GM19193 (cell line): ENCODE measurements around the gene SFRP2.

ENCODE experiments used
- POLR2A ChIP-seq: IDR thresholded peaks from 4 replicates; pipeline ENCODE4 v1.6.1; 2011; ENCODE audit not compliant: insufficient read depth, insufficient read length; ENCODE audit errors: extremely low read depth

The SFRP2 gene

DNA sequence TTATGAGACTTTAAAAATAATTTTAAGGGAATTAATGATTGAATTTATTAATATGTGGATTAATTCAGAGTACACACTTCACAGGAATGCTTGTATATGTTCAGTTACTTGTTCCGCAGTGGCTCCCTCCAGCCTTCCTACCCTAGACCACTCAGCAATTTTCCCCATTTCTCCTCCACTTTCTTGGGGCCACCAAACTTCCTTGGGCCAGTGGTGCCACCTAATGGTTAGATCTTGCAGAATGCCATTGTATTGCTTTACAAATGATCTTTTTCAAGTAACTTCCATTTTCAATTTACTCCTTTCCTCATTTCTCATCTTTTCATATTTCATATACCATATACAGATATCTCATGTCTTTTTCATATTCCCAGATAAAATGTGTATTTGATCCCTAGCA is 25.5 kb downstream of the SFRP2 start:
- no peak for TF ChIP-seq POLR2A

DNA sequence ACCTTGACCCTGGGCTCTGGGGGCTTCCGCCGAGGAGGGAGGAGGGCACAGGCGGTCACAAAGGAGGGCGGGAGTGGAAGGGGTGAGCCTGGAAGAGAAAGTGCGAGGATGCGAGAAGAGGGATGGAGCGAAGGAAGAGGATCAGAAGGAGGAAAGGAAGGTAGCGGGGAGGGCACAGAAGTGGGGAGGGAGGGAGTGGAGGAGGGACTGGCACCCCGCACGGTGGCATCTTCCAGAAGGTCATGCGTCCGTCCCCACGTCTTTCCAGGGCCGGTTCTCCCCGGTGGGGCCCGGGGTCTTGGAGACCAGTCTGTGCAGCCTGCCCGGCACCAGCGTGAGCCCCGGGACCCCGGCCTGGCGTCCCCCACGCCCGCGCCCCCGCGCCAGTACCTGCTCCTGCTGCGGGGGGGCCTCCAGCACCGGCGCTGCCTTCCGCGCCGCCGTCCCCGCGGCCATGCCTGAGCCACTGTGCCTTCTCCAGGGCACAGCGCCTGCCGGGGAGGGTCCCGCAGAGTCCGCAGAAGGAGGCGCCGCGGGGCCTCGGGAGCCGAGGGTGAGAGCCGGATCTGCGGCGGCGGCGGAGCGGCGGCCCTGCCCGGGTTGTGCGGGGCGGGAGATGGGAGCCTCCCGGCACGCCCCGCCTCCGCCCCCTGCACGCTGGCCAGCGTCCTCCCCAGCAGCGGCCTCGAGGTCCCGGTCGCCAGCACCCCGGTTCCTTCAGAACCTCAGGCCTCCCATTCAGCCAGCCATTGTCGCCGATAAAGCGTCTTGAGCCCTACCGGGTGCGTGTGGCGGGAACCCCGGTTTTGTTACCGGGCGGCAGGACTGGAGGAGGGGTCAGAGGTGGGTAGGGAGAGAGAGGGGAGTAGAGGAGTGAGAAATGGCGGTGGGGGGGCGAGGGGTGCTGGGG is 29.2 kb downstream of the SFRP2 start, which contains the start of gene RNF175:
Gene RNF175, minus strand, starts transcription at position 618 of the 910 bp plus-strand sequence. Its CDS starts 162 bp downstream, at position 456.
- TF ChIP-seq POLR2A: no peak

DNA sequence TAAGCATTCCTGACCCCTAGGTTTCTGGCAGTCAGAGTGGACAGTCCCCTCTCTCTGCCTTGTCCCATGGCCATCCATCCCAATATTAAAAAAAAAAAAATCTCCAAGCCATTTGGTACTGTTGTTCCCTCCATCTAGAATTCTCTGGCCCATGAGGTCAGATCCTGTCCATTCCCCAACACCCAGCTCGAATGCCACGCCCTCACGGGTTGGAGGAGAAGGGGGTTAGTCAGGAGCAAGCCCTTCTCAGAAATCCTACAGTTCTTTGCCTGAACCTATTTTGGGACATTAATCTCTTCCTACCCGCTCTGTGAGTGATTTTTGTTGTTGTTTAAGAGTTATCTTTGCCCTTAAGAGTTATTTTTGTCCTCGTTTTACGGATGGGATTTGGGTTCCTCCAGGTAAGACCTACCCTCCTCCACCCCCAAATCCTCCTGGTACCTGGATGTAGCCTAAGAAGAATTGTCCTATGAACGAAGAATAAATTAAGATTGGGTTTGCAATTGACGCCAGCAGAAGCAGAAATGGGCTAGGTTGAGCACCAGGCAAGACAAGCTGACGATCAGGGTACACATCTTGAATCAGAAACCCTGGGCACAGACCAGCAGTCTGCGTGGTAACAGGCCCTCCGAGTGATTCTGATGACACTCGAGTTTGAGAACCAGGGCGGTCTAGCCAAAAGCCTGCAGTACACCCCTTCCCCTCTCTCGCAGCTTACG is 30.0 kb downstream of the SFRP2 start:
- TF ChIP-seq POLR2A: no peak

DNA sequence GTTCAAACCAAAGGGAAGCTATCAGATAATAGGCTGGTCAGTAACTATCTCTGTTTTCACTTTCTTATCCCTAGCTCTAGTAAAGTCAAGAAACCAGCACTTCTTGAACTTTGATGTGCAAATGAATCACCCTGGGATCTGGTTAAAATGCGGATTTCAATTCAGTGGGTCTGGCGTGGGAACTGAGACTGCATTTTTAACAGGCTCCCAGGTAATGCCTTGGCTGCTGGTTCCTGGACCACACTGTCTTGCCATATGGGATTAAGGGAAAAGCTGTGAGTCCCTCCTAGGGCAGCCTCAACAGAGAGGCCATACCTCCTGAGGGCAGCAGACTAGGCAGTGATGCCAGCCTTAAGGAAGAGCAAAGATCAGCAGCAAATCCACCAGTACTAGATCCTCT is 30.7 kb downstream of the SFRP2 start:
- TF ChIP-seq POLR2A: no peak

DNA sequence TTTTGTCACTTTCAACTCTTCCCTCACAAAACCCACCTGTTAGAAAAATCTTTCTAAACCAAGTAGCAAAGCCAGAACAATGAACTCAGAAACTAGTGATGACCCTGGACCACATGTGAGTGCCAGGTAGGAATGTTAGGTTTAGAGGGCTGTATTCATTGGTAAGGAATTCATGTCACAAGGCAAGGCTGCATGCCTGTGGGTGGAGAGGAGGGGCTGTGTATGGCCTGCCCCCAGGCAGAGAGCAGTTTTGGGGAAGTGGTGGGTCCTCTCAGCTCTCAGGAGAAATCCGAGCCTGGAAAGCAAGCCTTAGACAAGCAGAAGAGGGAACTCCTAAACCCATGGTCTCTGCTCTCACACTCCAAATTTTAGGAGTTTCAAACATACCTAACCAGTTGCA is 31.5 kb downstream of the SFRP2 start:
- no peak for TF ChIP-seq POLR2A

DNA sequence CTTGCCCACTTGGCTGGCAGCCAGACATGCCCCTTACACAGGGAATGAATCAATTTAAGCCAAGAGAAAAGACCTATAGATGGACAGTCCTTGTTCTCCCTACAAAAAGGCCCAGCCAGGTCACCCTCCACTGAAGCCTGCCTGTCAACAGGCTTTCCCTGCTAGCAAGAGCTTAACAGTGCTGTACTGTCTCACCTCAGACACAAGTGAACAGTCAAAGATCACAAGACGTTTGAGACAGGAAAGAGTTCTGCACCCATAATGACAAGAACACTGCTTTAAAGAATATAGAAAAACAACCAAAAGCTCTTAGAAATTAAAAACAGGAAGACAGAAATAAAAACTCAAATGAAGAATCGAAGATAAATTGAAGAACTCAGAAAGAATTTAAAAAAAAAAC is 33.7 kb downstream of the SFRP2 start:
- no peak for TF ChIP-seq POLR2A

DNA sequence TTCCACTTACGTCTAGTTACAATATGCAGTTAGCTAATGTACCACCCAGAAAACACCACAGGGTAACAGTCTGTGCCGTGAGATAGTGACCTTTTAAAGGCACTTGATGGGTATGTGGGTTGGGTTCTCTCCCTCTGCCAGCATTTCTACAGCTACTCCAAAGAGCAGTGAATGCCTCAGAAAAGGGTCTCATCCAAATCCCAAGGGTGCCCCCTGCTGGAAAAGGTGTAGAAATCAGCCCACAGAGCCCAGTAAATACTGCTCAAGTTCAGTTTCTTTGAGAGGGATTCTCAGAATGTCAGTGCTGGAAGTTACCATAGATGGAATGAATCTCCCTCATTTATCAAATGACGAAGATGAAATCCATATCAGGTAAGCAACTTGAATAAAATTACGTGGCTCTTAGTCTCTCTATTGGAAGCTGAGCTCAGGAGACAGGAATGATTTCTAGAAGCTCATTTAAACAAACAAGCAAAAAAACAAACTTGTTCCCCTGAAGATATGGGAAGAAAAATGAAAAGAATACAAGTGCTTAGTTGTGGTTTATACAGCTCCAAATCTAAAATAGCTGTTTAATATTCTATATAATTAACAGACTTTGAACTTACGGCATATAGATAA is 38.6 kb downstream of the SFRP2 start:
- no peak for TF ChIP-seq POLR2A

DNA sequence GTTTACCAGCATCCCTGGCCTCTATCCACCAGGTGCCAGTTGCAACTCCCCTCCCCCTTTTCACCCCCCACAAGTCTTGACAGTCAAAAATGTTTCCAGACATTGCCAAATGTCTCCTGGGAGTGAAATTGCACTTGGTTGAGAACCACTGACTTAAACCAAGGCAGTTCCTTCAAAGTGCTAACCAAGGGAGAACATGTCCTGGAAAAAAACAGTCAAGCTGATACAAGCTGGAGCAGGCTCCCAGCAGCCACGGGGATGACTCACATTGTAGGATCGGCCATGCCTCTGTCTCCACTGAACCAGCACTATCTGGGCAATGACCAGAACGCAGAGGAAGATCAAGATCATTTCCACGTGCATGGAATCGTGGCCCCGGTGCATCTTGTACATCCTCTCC is 40.5 kb downstream of the SFRP2 start:
- TF ChIP-seq POLR2A: no peak

DNA sequence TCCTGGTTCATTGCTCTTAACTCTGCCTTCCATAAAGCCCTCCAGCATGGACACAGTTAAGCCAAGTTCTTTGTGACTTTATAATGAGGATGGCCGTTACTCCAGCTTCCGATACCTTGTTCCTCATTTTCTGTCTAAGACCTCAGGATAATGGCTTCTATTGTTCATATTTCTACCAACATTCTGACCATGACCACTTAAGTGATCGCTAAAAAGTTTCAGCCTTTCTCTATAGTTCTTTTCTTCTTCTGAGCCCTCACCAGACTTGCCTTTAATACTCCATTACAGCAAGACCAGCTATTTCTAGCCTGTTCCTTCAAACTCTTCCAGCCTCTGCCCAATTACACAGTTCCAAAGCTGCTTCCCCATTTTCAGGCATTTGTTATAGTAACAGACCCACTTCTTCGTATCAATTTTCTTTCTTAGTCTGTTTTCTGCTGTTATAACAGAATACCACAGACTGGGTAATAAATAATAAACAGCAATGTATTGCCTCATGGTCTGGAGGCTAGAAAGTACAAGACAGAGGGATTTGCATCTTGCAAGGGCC is 41.4 kb downstream of the SFRP2 start:
- TF ChIP-seq POLR2A: no peak

DNA sequence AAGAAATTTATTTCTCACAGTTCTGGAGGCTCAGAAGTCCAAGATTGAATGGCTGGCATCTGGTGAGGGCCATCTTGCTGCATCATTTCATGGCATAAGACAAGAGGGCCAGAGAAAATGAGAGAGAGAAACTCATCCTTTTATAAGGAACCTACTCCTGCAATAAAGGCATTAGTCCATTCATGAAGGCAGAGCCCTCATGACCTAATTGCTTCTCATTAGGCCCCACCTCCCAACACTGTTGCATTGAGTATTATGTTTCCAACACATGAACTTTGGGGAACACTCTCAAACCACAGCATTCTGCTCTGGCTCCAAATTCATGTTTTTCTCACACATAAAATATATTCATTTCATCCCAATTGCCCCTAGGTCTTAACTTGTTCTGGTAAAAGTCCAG is 43.2 kb downstream of the SFRP2 start:
- TF ChIP-seq POLR2A: no peak

DNA sequence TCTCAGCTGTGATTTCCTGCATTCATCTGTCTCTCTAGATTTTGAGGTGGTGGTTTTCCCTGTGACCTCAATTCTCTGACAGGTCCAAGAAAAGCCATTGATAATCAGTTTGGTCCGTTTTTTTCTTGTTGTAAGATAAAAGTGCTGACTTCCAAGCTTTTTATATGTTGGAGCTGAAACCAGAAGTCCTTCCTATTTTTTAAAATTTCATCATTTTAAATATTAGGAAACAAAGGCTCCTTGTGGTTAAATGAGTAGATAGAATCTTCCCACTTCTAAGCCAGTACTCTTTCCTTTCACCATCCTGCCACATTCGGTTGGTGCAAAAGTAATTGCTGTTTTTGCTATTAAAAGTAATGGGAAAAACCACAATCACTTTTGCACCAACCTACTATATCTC is 47.3 kb downstream of the SFRP2 start:
- no peak for TF ChIP-seq POLR2A

DNA sequence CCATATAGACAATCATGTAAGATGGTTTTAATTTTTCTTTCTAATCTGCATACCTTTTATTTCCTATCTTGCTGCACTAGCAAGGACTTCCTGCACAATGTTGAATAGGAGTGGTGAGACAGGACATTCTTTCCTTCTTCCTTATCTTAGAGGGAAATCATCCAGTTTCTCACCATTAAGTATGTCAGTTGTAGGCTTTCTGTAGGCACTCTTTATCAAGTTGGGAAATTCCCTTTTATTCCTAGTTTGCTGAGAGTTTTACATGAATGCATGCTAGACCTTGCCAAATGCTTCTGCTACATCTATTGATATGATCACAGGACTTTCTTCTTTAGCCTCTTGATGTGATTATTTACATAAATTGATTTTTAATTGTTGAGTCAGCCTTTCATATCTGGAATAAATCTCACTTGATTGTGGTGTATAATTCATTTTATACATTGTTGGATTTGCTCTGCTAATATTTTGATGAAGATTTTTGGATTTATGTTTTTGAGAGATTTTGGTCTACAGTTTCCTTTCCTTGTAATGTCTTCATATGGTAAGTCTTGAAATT is 52.9 kb downstream of the SFRP2 start:
- no peak for TF ChIP-seq POLR2A

DNA sequence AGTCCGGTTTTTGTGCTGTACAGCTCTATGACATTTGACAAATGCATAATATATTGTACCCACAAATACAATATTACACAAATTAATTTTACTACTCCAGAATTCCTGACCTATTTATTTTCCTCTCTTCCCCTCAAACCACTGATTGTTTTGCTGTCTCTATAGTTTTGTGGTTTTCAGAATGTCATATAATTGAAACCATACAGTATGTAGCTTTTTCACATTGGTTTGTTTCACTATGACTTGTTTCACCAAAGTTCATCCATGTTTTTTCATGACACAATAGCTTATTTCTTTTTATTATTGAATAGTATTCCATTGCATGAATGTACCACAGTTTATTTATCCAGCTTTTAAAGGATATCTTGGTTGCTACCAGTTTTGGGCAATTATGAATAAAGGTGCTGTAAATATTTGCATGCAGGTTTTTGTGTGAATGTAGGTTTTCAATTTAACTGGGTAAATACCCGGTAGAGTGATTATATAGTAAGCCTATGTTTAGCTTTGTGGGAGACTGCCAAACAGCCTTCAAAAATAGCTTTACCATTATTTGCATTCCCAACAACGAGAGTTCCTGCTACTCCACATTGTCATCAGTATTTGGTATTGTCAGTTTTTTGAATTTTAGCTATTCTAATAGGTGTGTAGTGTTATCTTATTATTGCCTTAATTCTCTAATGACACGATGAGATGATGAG is 55.0 kb downstream of the SFRP2 start:
- TF ChIP-seq POLR2A: no peak

DNA sequence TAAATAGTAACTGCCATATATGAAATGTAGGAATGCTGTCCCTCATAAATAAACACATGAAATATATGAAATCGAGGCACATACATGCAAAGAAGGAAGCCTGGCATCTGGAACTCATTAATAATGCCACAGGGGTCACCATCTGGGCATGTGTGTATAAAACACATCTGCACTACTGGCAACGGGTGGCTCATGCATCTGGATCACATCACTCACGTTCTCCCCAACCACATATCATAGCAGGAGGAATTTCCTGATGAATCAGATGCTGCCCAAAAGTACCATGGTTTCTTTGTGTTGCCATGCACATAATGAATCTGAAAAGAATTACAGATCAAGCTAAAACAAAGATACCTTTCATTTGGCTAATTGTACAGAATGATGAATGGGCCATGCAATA is 57.6 kb downstream of the SFRP2 start:
- TF ChIP-seq POLR2A: no peak
